Esophagus squamous epithelium (tissue), 5 donors: ENCODE results near the gene TSPAN14. TPM values are rescaled to one million over a fixed set of nuclear protein-coding genes. Genes with fewer than 3 reads are reported as not detected.

Experiments used
- DNase-seq: peaks from one replicate; lab custom pipeline; 2025; lab: John Stamatoyannopoulos, UW
- H3K27ac ChIP-seq, 4 donors: fragments of 200-600 bp; sonication (generic); one replicate each; pipeline ENCODE4 v1.5.1; 2016 to 2019; ENCODE audit warnings: mild to moderate bottlenecking in 1 of 4
- H3K27me3 ChIP-seq, 4 donors: fragments of 200-600 bp; sonication (generic); 1 replicate in 3 of 4; 2 replicates in 1 of 4; pipeline versions ENCODE4 v1.5.1 to v1.6.0; 2017 to 2021; ENCODE audit warnings: antibody characterized with exemption in 1 of 4
- H3K36me3 ChIP-seq, 3 donors: fragments of 200-600 bp; sonication (generic); one replicate each; pipeline ENCODE4 v1.5.1; 2016 to 2019
- H3K4me1 ChIP-seq, 3 donors: fragments of 200-600 bp; sonication (generic); one replicate each; pipeline ENCODE4 v1.5.1; 2017 to 2019
- H3K4me3 ChIP-seq, 4 donors: fragments of 200-600 bp; sonication (generic); 1 replicate in 3 of 4; 2 replicates in 1 of 4; pipeline ENCODE4 v1.5.1; 2016 to 2019; ENCODE audit warnings: mild to moderate bottlenecking in 2 of 4, moderate library complexity in 1 of 4
- H3K9me3 ChIP-seq, 3 donors: fragments of 200-600 bp; sonication (generic); one replicate each; pipeline ENCODE4 v1.5.1; 2016 to 2019
- POLR2A ChIP-seq, 4 donors: fragments of 450-650 bp; IDR thresholded peaks; one replicate each; pipeline ENCODE4 v1.6.1; 2017; ENCODE audit warnings: antibody characterized with exemption in 4 of 4, mild to moderate bottlenecking in 4 of 4, moderate library complexity in 3 of 4
- WGBS, 2 donors: methylation state at CpG; one replicate each; pipeline ENCODE4 v1.1.5; 2018; 5-methylcytosine and 5-hydroxymethylcytosine counted together
- intact Hi-C: fragments of 100-400 bp; cut with DNase I; formaldehyde crosslinking; loops from one replicate; pipeline ENCODE4 v1.15.0; 2022
- total RNA-seq, 4 donors: library from RNA; depleted of rRNA; stranded (reverse); fragments of >200 nt; gene quantifications; one replicate each; pipeline ENCODE4 v1.1.0, GENCODE V29; 2016
- TF ChIP-seq, protein P1 (sequence below), 6 experiments: fragments of 450-650 bp in 4 of 6; fragments of 200-600 bp in 2 of 6; sonication (generic) in 2 of 6; IDR thresholded peaks; one replicate each; pipeline ENCODE4 v1.5.1; 2016 to 2019; ENCODE audit warnings: antibody characterized with exemption in 6 of 6, mild to moderate bottlenecking in 4 of 6, moderate library complexity in 4 of 6
- donor health status: DM: yes; HTN: yes; CAD: no.

TSPAN14 gene
- total RNA-seq, 4 donors from 2014 or later, result 66.4 to 118 (median 89.8) TPM

DNA sequence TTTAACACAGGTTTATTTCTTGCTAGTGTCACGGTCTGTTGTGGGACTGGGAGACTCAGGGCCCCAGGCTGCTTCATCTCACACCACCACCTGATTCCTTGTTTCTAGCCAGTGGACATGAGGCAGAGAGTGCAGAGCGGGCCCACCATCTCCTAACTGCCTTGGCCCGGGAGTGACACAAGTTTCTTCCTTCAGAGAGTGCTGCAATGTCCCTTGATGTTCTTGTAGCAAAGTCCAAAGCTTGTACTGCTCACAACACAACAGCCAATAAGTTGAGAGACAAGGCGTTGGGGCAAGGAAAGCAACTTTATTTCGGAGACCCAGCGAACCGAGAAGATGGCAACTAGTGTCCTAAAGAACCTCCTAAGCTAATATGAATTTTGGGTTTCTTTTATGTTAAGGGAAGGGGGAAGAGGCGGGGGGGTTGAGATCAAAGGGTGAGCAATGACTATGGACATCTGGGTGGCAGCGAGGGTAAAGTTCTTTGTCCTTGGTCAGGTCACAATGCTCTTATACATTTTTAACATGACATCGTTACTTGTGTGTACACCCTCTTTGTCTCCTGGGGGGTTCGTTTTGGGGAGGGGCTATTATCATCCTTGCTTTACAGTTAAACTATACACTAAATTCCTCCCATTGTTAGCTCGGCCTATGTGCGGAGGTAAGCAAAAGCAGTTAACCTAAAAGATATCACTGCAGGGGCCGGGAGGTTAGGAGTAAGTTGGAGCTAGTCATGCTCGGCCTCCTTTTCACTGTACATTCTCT is 115.2 kb downstream of the TSPAN14 start:
- intact Hi-C loops, result no loop called here
- no peak for DNase-seq

DNA sequence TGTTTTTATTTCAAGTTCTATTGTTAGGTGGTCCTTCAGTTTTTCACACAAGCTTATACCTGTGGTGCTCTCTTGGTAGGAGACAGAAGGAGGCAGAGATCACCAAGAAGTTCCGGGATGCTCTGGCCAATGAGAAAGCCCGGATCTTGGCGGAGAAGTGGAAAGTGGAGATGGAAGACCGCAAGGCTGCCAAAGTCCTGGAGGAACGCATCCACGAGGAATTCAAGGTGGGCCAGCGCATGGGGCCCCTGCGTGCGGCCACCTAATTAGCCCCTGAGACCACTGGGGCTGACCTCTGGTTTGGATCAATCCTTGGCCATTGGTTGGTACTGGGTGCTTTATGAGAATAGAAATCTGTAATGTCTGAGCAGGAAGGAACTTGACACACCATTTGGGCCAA is 117.2 kb downstream of the TSPAN14 start:
- H3K4me1 ChIP-seq, result no peaks in the 10 kb centered on the region
- WGBS, 2 donors, result 95 to 98% methylated on average over 9 of the region's 9 CpGs
- intact Hi-C loops, result no loop called here
- no peak for DNase-seq
- H3K36me3 ChIP-seq, result no peaks in the 10 kb centered on the region
- no peaks in the 10 kb centered on the region for H3K9me3 ChIP-seq
- TF ChIP-seq, protein P1, sequence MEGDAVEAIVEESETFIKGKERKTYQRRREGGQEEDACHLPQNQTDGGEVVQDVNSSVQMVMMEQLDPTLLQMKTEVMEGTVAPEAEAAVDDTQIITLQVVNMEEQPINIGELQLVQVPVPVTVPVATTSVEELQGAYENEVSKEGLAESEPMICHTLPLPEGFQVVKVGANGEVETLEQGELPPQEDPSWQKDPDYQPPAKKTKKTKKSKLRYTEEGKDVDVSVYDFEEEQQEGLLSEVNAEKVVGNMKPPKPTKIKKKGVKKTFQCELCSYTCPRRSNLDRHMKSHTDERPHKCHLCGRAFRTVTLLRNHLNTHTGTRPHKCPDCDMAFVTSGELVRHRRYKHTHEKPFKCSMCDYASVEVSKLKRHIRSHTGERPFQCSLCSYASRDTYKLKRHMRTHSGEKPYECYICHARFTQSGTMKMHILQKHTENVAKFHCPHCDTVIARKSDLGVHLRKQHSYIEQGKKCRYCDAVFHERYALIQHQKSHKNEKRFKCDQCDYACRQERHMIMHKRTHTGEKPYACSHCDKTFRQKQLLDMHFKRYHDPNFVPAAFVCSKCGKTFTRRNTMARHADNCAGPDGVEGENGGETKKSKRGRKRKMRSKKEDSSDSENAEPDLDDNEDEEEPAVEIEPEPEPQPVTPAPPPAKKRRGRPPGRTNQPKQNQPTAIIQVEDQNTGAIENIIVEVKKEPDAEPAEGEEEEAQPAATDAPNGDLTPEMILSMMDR (IDR thresholded peaks at IDR 0.05), result no peak
- TF ChIP-seq POLR2A (IDR thresholded peaks at IDR 0.05), result no peak
- H3K27ac ChIP-seq, result no peak overlapping the region
- peaks cover 0 to 6% (median 0%) of the 10 kb centered on the region in 4 donors for H3K27me3 ChIP-seq
- H3K4me3 ChIP-seq, result no peak overlapping the region

More for the DNA sequence above, 115.2 kb downstream of the TSPAN14 start:
- no peaks in the 10 kb centered on the region for H3K4me1 ChIP-seq
- no peaks in the 10 kb centered on the region for H3K9me3 ChIP-seq
- H3K36me3 ChIP-seq, result no peaks in the 10 kb centered on the region
- peaks cover 0 to 6% (median 0%) of the 10 kb centered on the region in 4 donors for H3K27me3 ChIP-seq
- TF ChIP-seq, protein P1 (IDR thresholded peaks at IDR 0.05), result no peak
- TF ChIP-seq POLR2A (IDR thresholded peaks at IDR 0.05), result no peak
- no peak overlapping the region for H3K4me3 ChIP-seq
- H3K27ac ChIP-seq, result no peak overlapping the region
- 86 to 88% methylated on average over 13 to 15 of the region's 15 CpGs for WGBS, 2 donors

DNA sequence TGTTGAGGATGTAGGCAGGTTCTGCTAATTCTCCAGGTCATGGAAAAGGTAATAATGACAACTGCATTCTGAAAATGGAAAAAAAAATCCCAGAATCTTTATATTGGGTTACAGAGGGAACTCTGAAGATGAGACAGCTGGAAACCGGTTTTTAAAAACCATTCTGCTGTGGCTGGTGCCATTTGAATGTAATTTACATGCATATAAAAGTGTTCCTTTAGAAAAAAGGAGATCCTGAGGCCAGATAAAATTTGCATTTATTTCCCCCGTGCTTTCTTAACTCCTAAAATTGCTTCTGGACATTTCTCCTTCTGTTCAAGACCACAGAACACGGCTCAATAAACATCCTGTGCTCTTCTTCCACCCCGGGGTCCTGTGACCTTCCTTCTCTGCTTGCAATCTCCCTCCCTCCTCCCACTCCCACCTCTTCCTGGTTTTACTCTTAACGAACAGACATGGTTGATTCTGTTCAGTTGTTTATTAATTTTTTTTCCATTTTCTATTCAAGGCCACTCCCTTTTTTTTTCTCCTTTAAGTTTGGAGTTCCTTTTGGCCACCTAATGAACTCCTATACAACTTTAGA is 125.2 kb downstream of the TSPAN14 start:
- no peak for TF ChIP-seq POLR2A (IDR thresholded peaks at IDR 0.05)
- TF ChIP-seq, protein P1 (IDR thresholded peaks at IDR 0.05), result no peak
- WGBS, 2 donors, result 32% methylated on average over 5 of the region's 5 CpGs
- Histone ChIP-seq H3K36me3 (no peaks in the 10 kb centered on the region), H3K27me3 (no peaks in the 10 kb centered on the region), H3K4me1 (no peaks in the 10 kb centered on the region), H3K27ac (no peak overlapping the region), H3K9me3 (peaks cover 0 to 4% (median 3%) of the 10 kb centered on the region in 3 donors), H3K4me3 (no peak overlapping the region)
- DNase-seq, result no peak
- intact Hi-C loops, result no loop called here

DNA sequence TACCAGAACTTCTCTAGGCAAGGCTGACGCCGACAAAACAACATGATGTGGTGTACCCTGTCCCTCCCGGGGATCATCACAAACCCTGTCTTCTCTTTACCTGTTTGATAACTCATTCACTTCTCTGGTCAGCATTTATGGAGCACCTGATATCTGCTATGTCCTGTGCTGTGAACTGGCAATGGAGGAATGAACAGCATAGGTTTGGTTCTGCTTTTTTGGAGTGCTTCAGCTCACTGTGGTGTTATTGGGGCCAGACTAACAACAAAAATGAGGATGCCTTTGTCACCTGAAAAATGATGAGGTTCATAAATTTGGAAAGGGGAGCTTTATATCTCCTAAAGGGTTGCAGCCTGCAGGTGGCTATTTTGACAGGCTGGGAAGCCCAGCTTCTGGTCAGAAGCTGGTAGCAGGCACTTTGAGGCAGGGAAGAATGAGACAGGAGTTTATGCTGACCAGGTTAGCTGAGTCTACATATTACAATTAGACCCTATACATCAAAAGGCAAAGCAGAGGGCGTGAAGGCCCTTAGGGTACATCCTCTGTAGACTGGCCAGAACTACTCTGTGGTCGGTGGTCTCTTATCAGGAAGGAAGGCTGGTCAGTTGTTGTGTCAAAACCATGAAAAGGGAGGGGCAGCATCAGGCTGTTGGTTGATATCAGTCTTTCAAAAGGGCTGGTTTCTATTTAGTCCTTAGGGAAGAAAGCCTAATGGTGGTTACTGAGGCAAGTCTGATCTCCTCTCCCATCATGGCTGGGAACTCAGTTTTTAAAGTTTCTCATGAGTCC is 125.9 kb downstream of the TSPAN14 start:
- Histone ChIP-seq H3K36me3 (no peaks in the 10 kb centered on the region), H3K4me3 (no peak overlapping the region), H3K27ac (no peak overlapping the region), H3K4me1 (no peaks in the 10 kb centered on the region), H3K9me3 (peaks cover 0 to 4% (median 3%) of the 10 kb centered on the region in 3 donors), H3K27me3 (no peaks in the 10 kb centered on the region)
- intact Hi-C loops, result no loop called here
- no peak for DNase-seq
- TF ChIP-seq POLR2A (IDR thresholded peaks at IDR 0.05), result no peak
- TF ChIP-seq, protein P1 (IDR thresholded peaks at IDR 0.05), result no peak
- 53 to 80% methylated on average over 5 of the region's 5 CpGs for WGBS, 2 donors
